Measurements from ENCODE around the gene ARHGAP24. TPM values are rescaled to one million over a fixed set of nuclear protein-coding genes. Genes with fewer than 3 reads are reported as not detected.

The ARHGAP24 gene
- total RNA-seq, 1 donor, result 56.6 TPM

DNA sequence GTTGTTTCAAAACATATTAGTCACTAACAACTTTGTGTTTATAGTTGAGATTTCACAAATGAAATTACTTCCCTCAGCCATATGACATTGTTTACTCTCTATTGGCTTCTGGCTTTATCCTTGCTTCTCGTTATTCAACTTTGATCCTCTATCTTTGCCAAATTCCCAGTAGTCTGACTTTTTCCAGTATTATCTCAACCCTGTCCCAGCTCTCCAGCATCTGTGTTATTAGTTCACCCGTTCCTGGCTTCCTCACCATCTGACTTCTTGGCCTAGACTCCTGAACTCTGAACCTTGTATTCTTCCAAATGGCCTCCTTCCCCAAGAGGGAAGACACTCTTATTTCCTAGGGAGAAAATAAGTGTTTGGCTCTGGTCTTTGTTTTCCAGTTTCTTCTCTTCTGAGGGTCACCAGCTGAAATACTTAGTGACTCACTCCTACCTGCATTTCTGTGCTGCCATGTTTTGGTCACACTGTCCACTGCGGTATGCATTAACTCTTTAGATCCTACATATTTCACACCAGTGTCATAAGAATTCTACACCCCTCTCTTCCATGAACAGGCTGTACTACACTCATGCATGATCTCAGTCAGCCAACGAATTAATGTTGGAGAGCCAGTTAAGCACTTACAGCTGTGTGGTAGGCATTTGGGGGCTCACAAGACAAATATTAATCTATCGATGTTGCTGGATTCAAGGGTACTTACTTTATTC lies 17.0 kb upstream of the ARHGAP24 start:
- H3K4me3 ChIP-seq (ENCODE audit: low read depth, low read length), result no peak overlapping the region
- TF ChIP-seq, protein P1, sequence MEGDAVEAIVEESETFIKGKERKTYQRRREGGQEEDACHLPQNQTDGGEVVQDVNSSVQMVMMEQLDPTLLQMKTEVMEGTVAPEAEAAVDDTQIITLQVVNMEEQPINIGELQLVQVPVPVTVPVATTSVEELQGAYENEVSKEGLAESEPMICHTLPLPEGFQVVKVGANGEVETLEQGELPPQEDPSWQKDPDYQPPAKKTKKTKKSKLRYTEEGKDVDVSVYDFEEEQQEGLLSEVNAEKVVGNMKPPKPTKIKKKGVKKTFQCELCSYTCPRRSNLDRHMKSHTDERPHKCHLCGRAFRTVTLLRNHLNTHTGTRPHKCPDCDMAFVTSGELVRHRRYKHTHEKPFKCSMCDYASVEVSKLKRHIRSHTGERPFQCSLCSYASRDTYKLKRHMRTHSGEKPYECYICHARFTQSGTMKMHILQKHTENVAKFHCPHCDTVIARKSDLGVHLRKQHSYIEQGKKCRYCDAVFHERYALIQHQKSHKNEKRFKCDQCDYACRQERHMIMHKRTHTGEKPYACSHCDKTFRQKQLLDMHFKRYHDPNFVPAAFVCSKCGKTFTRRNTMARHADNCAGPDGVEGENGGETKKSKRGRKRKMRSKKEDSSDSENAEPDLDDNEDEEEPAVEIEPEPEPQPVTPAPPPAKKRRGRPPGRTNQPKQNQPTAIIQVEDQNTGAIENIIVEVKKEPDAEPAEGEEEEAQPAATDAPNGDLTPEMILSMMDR (IDR thresholded peaks at IDR 0.05; ENCODE audit: insufficient read depth, low read depth, low read length), result no peak
- peak; percentile 62 for DNase-seq (ENCODE audit: low read depth)

- TF ChIP-seq, protein P1 (IDR thresholded peaks at IDR 0.05; ENCODE audit: insufficient read depth, low read depth, low read length), result no peak
- DNase-seq (ENCODE audit: low read depth), result no peak
- H3K4me3 ChIP-seq (ENCODE audit: low read depth, low read length), result no peak overlapping the region
Observed at GRCh38 chr4:85459736-85460135, 15.2 kb upstream of the ARHGAP24 start.

GRCh38 chr4:85474356-85474755 lies 594 bp upstream of the ARHGAP24 start:
- TF ChIP-seq, protein P1 (IDR thresholded peaks at IDR 0.05; ENCODE audit: insufficient read depth, low read depth, low read length), result no peak
- DNase-seq (ENCODE audit: low read depth), result peak; percentile 68
- H3K4me3 ChIP-seq (ENCODE audit: low read depth, low read length), result peak overlapping the region; percentile 85

GRCh38 chr4:85475631-85476233 lies 782 bp downstream of the ARHGAP24 start:
- H3K4me3 ChIP-seq (ENCODE audit: low read depth, low read length), result peak overlapping the region; percentile 85
- TF ChIP-seq, protein P1 (IDR thresholded peaks at IDR 0.05; ENCODE audit: insufficient read depth, low read depth, low read length), result no peak
- peak; percentile 54 for DNase-seq (ENCODE audit: low read depth)

DNA sequence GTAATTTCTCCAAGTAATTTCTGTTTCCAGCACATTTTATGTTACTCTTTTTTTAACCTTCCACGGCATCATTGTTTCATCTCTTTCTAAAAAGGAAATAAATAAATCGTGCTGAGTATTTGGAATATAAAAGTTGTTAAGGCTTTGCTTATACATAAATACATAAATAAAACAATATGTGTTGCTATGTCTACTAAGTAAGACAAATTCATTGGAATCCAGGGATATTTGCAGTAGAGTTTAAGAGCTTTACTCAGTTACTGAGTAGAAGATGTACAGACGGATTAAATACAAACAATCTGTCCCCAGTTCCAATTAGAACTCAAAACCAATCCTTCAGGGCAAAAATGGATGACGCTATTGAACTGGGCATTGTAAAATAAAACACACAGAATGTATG lies 1.4 kb downstream of the ARHGAP24 start:
- no peak for DNase-seq (ENCODE audit: low read depth)
- H3K4me3 ChIP-seq (ENCODE audit: low read depth, low read length), result peak overlapping the region; percentile 85
- TF ChIP-seq, protein P1 (IDR thresholded peaks at IDR 0.05; ENCODE audit: insufficient read depth, low read depth, low read length), result no peak

GRCh38 chr4:85477534-85477933 lies 2.6 kb downstream of the ARHGAP24 start:
- peak; percentile 53 for DNase-seq (ENCODE audit: low read depth)
- TF ChIP-seq, protein P1 (IDR thresholded peaks at IDR 0.05; ENCODE audit: insufficient read depth, low read depth, low read length), result no peak
- H3K4me3 ChIP-seq (ENCODE audit: low read depth, low read length), result peak overlapping the region; percentile 85
